Activated naive CD8-positive, alpha-beta T cell treated with anti-CD3 and anti-CD28 coated beads for 36 hours (primary cell): ENCODE measurements around the gene OR2T10. TPM values are rescaled to one million over a fixed set of nuclear protein-coding genes. Genes with fewer than 3 reads are reported as not detected.
"Not testable (repeated sequence)": the region's sequence is repeated elsewhere in the genome, so short reads cannot be mapped to it uniquely, and the experiment has no call there.

Experiments used
- DNase-seq: peaks from one replicate; pipeline ENCODE4 v3.0.0; 2021
- H3K27ac Mint-ChIP-seq: one replicate; pipeline ENCODE4 v1.8.0; 2022; ENCODE audit warnings: mild to moderate bottlenecking, moderate library complexity, mixed read lengths
- H3K27me3 Mint-ChIP-seq: one replicate; pipeline ENCODE4 v1.8.0; 2022; ENCODE audit warnings: mild to moderate bottlenecking, mixed read lengths
- H3K36me3 Mint-ChIP-seq: one replicate; pipeline ENCODE4 v1.8.0; 2021; ENCODE audit warnings: mild to moderate bottlenecking, mixed read lengths
- H3K4me1 Mint-ChIP-seq: one replicate; pipeline ENCODE4 v1.8.0; 2021; ENCODE audit warnings: mixed read lengths
- H3K4me3 Mint-ChIP-seq: one replicate; pipeline ENCODE4 v1.8.0; 2022; ENCODE audit warnings: mild to moderate bottlenecking, moderate library complexity, mixed read lengths
- H3K9me3 Mint-ChIP-seq: one replicate; pipeline ENCODE4 v1.8.0; 2022; ENCODE audit warnings: mixed read lengths
- total RNA-seq, 2 experiments: library from RNA; stranded (reverse); gene quantifications; one replicate each; pipeline ENCODE4 v1.2.3, GENCODE V29; 2021

Gene OR2T10
- total RNA-seq, 2 experiments from 2014 or later, result not detected

- not testable (repeated sequence) for H3K4me1 Mint-ChIP-seq, H3K27ac Mint-ChIP-seq, H3K4me3 Mint-ChIP-seq, H3K36me3 Mint-ChIP-seq, DNase-seq, H3K9me3 Mint-ChIP-seq, H3K27me3 Mint-ChIP-seq
Observed at GRCh38 chr1:248570811-248571210, 26.7 kb downstream of the OR2T10 start.

GRCh38 chr1:248569049-248569448 lies 28.5 kb downstream of the OR2T10 start:
- not testable (repeated sequence) for H3K4me1 Mint-ChIP-seq, H3K27me3 Mint-ChIP-seq, H3K4me3 Mint-ChIP-seq, H3K27ac Mint-ChIP-seq, DNase-seq, H3K9me3 Mint-ChIP-seq, H3K36me3 Mint-ChIP-seq

- H3K9me3 Mint-ChIP-seq, H3K27me3 Mint-ChIP-seq, H3K4me1 Mint-ChIP-seq, H3K36me3 Mint-ChIP-seq, DNase-seq: not testable (repeated sequence)
- Mint-ChIP-seq H3K27ac (peak overlapping the region; percentile 95), H3K4me3 (peak overlapping the region; percentile 76)
Observed at GRCh38 chr1:248565530-248566373, 31.7 kb downstream of the OR2T10 start.

- not testable (repeated sequence) for H3K27ac Mint-ChIP-seq, H3K9me3 Mint-ChIP-seq, H3K4me3 Mint-ChIP-seq, DNase-seq, H3K36me3 Mint-ChIP-seq, H3K4me1 Mint-ChIP-seq, H3K27me3 Mint-ChIP-seq
Observed at GRCh38 chr1:248562672-248563071, 34.8 kb downstream of the OR2T10 start, which contains the start of gene OR2T29. Gene OR2T29 (minus strand): TSS chr1:248562772. CDS start chr1:248559491, 3,281 bp downstream.

GRCh38 chr1:248551027-248551426 lies 46.5 kb downstream of the OR2T10 start:
- H3K9me3 Mint-ChIP-seq, H3K4me3 Mint-ChIP-seq, H3K27me3 Mint-ChIP-seq, H3K27ac Mint-ChIP-seq, DNase-seq, H3K36me3 Mint-ChIP-seq, H3K4me1 Mint-ChIP-seq: not testable (repeated sequence)

- not testable (repeated sequence) for H3K4me3 Mint-ChIP-seq, H3K27me3 Mint-ChIP-seq, DNase-seq, H3K9me3 Mint-ChIP-seq, H3K36me3 Mint-ChIP-seq, H3K4me1 Mint-ChIP-seq, H3K27ac Mint-ChIP-seq
Observed at GRCh38 chr1:248547383-248547782, 50.1 kb downstream of the OR2T10 start.

Other genes starting within 250 kb of the OR2T10 start
- not detected for gene OR14C36, start 248.9 kb downstream of the OR2T10 start, total RNA-seq
- not detected for gene OR2T4, start 236.0 kb downstream of the OR2T10 start, total RNA-seq
- gene OR2T6, start 222.0 kb downstream of the OR2T10 start, total RNA-seq, result not detected
- gene OR2T1, start 194.7 kb downstream of the OR2T10 start, total RNA-seq, result not detected
- gene OR2T2, start 152.1 kb downstream of the OR2T10 start, total RNA-seq, result not detected
- not detected for gene OR2T3, start 124.3 kb downstream of the OR2T10 start, total RNA-seq
- gene OR2T5, start 109.1 kb downstream of the OR2T10 start, total RNA-seq, result not detected
- not detected for gene OR2G6, start 89.6 kb downstream of the OR2T10 start, total RNA-seq
- gene OR2T29, start 34.9 kb downstream of the OR2T10 start, total RNA-seq, result not detected
- not detected for gene OR2T34, start 22.9 kb downstream of the OR2T10 start, total RNA-seq
- not detected for gene OR2T11, start 37.4 kb upstream of the OR2T10 start, total RNA-seq
- gene OR2T35, start 47.6 kb upstream of the OR2T10 start, total RNA-seq, result not detected
- not detected for gene OR2T27, start 57.8 kb upstream of the OR2T10 start, total RNA-seq
- not detected for gene OR14I1, start 105.1 kb upstream of the OR2T10 start, total RNA-seq
- gene LYPD8, start 158.1 kb upstream of the OR2T10 start, total RNA-seq, result not detected
- 10 to 100 TPM; 15.9 to 16.8 TPM for gene SH3BP5L, start 228.2 kb upstream of the OR2T10 start, total RNA-seq
- 10 to 100 TPM; 46.4 to 48.0 TPM for gene ZNF672, start 240.5 kb upstream of the OR2T10 start, total RNA-seq